Urothelium cell line (cell line): ENCODE measurements around the gene GABRA4.

ENCODE experiments used
- DNase-seq: peaks from one replicate; pipeline ENCODE4 v3.0.0; 2011; ENCODE audit warnings: low spot score, mixed read lengths
- FAIRE-seq: peaks from 2 replicates; lab custom pipeline; 2011; peaks lifted over from hg19 to GRCh38; lab: Jason Lieb, UNC

Gene GABRA4

DNA sequence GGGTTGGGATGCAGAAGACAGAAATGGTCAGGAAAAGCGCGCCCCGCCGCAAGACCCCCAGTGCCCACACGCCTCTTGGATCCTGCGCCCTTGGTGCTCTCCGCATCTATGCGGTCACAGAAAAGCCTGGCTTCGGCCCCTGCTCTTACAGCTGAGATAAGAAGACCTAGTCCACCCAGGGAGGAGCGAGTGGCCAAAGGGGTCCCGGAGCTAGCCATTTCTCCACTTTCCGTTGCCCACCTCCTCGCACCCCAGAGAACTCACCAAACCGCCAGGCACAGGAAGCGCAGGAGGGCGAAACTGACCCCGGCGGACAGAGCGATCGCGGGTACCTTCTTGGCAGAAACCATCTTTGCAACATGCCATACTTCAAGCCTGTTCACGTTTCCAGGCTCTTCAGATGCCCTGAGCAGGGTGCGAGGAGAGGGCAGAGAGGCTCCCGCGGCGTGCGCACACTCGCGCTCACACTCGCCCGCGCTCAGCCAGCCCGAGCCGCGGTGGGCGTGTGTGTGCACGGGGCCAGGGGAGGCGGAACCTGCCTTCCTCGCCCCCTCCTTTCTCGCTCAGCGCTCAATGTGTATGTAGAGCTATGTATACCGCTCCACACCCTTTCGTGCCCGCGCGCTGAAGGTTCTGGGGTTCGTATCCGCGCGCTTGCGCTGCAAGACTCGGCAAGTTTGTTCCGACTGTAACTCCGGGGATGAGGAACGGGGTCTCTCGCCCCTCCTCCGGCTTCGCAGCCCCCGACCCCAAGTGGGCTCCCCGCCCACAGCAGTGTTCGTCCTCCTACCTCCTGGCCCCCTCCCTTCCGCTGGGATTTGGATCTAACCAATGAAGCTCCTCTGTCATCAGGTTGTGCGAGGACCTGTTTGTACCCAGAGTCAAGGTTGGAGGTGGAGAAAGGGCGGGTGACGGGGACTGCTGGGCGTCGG lies at the start of gene GABRA4:
Gene GABRA4, minus strand, starts transcription at position 507 of the 932 bp plus-strand sequence. Its CDS starts 157 bp downstream, at position 350.
- peak; percentile 46 for DNase-seq

DNA sequence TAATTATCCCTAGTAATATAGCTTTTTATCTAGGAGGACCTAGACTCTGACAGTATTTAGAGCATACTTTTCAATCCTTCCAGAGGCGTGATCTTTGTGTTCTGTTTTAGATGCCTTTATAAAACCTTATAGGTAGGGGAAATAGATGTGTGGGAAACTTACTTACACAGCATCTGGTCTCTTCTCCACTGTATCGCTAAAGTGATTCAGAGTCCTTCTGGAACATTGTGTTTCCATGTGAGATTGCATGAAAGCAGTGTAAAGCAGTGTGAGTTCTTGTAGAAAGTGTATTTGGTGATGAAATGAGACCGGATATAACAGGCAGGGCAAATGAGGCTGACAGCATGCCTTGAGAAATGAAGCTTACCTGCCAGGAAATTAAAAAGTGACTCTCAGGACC lies 47.4 kb upstream of the GABRA4 start:
- no peak for FAIRE-seq
- DNase-seq, result no peak

More for the DNA sequence above, at the start of gene GABRA4:
- peak; percentile 74 for FAIRE-seq

- DNase-seq (no peak), FAIRE-seq (no peak)
Observed at GRCh38 chr4:47038263-47038662, 44.9 kb upstream of the GABRA4 start.

DNA sequence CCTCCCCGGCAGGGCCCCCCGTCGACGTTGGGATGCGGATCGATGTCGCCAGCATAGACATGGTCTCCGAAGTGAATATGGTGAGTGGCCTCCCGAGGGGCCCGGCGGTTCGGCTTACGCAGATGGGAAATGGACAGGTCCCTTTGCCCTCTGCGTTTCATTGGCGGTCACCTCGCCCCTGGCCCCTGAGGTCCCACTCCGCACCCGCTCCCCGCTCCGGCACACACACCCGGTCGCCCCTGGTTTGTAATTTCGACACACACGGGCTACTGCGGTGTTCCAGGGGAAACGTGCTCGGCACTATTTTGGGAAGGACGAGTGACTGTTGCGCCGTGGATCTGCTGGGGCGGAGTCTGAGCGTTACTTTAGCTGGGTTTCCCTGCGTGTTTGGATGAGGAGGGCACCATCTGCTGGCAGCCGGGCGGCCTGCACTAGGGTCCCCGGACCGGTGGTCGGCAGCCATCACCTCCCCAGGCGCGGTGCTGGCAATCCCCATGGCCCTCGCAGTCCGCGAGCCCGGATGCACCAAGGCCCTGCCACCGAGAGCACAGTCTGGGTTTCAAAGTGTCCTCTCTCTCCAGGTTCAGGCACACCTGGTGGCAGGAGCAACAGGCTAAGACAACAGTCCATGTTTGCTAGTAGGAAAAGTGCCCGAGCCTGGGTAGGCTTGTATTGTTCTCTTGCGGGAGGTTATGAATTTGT lies 39.2 kb upstream of the GABRA4 start:
- peak; percentile 92 for FAIRE-seq

DNA sequence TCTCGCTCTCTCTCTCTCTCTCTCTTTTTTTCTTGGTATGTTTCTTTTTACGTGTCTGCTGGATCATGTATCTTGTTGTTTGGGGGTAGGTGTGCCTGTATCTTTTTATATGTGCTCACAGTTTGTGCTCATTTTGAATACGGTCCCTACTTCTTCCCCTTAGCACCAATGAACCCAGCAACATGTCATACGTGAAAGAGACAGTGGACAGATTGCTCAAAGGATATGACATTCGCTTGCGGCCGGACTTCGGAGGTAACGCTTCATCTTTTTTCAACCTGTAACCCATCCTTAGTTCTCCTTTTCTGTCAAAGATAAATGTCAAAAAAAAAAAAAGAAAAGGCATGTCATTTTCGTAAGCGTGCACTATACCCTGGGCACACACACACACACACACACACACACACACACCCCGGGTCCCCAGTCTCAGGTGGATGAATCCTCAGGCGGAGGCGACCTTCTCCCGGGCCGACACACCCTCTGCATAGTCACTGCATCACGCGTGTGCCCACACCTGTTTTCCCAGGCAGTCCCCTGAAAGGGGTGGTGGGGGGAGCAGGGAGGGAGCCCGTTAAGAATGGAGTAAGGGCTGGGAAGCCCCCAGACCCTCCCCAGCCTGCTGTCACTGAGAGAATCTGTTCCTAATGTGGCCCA lies 38.5 kb upstream of the GABRA4 start:
- FAIRE-seq, result peak; percentile 48

More for the DNA sequence above, 39.2 kb upstream of the GABRA4 start:
- peak; percentile 87 for DNase-seq

GRCh38 chr4:47031011-47031678 lies 37.8 kb upstream of the GABRA4 start, which contains the start of gene GABRB1:
Gene GABRB1 (plus strand): TSS chr4:47031567.
- FAIRE-seq, result peak; percentile 55

More for the DNA sequence above, 38.5 kb upstream of the GABRA4 start:
- DNase-seq, result peak; percentile 25

DNA sequence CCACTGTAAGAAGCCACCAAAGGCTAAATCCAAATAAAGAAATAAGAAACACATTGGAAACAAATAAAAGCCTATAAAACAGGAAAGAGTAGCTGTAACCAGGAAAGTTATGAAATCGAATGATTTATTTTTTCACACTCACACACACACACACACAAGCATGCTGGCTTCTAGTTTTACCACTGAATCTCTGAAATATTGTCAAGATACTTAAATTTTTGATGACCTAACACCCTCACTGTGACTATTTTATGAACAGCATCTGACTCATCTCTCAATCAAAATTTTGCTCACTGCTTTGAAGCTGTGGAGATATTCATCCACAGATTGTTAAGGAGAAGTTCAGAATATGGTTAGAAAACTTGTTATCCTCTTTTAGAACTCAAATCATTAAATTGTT lies 24.1 kb upstream of the GABRA4 start:
- FAIRE-seq, result no peak
- no peak for DNase-seq

More at GRCh38 chr4:47031011-47031678, 37.8 kb upstream of the GABRA4 start, which contains the start of gene GABRB1:
- DNase-seq, result peak; percentile 72

- DNase-seq (no peak), FAIRE-seq (no peak)
Observed at GRCh38 chr4:47017081-47017480, 23.7 kb upstream of the GABRA4 start.

DNA sequence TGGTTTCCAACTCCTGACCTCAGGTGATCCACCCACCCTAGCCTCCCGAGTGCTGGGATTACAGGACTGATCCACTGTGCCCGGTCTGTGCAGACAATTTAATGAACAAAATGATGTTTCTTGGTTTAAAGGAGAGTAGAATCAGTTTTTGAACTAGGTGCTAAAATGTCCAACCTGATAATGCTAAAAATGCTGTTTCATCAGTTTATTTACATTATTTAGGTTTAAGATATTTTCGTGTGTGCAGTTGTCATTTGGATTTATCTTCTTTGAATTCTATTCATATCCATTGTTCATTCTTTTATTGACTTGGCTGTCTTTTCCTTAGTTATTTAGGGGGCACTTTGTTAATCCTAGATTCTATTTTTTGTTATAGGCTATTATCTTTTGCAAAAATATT lies 20.0 kb upstream of the GABRA4 start:
- DNase-seq (no peak), FAIRE-seq (no peak)

DNA sequence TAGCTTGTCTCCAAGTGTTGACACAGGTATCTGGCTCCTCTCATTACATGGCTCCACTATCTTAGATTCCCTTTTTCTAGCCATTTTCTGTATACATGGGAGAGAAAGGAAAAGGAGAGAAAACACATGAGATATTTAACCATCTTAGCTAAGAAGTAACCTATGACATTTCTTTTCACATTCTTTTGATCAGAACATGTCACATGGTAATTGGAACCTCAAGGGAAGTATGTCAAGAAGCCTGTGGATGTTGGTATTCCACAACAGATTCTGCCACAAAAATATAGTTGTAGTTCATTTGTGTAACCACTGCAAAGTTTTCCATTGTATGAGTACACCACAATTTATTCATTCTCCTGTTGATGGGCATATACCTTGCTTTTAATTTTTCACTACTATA lies 19.3 kb upstream of the GABRA4 start:
- DNase-seq (no peak), FAIRE-seq (no peak)

DNA sequence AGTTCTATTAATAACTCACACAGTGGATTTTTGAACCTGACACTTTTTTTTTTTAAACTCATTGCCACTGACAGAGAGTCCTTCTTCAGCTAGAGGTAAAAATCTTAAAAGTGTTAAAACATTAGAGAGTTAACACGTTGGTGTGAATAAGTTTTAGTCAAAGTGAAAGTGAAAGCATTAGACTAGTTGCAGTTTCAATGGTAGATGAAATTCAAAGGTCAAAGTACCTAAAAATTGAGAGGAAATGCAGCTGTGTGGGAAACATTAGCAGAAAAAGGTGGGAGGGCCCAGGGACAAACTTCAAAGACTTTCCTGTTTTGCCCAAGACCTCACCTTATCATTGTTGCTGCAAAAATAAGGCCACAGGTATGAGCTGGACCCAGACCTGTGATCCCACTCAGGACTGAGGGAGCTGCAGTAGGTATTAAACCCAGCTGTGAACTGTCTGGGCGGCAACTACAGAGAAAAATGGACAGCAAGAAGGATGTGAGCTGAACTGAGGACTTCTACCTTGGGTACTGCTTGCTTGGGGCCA lies 17.6 kb upstream of the GABRA4 start:
- DNase-seq (no peak), FAIRE-seq (no peak)

- no peak for FAIRE-seq
Observed at GRCh38 chr4:47010347-47010911, 17.0 kb upstream of the GABRA4 start.

DNA sequence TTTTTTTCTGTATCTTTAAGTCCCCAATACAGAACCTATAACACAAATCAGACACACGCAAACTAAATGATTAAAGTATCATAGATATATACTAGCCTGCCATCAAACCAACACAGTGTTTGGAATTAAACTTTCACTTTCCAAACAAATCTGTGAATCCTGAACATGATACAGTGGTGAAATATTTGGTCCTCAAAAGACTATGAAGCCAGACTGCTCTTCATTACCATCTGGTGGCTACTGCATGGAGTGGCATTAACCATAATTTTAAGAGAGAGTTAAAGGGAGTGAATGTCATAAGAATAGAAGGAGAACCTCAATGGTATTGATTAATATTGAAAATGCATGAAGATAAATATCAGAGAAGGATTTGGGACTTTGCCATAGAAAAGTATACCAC lies 9.2 kb upstream of the GABRA4 start:
- DNase-seq (peak; percentile 30), FAIRE-seq (no peak)

More at GRCh38 chr4:47010347-47010911, 17.0 kb upstream of the GABRA4 start:
- no peak for DNase-seq

GRCh38 chr4:47000406-47000805 lies 7.0 kb upstream of the GABRA4 start:
- DNase-seq (no peak), FAIRE-seq (no peak)

DNA sequence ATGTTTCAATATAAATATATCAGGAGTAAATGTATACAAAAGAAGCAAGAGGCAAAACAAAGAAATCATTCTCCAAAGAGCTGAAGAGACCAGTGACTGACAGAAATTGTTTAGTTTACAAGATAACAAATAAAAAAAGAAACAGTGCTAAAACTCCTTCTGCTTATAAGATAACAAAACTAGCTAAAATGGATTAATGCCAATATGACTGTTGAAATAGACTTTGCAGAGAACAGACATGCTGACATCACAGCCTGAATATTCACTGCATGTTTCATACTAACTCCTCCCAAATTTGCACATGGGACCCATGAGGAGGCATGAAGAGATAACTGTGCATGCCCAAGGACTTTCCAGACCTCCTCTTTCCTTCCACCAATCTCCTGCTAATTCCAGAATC lies 6.2 kb upstream of the GABRA4 start:
- DNase-seq, result no peak
- FAIRE-seq, result no peak

DNA sequence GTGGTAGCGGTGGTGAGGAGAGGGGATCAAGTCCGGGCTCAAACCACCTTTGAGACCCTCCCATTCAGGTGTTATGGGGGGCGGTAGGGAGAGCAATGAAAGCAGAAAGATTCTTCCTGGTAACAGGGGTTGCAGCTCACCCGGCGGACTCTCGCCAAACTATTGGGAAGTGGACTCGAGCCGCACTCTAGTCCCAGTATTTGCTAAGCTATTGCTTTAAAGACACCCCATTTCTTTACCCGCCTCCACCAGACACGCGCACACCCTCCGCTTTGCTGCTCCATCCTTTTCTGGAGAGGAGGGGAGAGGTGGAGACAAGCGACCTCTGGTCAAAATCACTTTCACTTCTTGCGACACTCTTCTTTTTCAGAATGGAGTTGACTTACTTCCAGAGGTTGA lies 625 bp upstream of the GABRA4 start:
- DNase-seq (peak; percentile 21), FAIRE-seq (no peak)

GRCh38 chr4:46992338-46992737 lies 1.0 kb downstream of the GABRA4 start:
- DNase-seq (no peak), FAIRE-seq (no peak)

DNA sequence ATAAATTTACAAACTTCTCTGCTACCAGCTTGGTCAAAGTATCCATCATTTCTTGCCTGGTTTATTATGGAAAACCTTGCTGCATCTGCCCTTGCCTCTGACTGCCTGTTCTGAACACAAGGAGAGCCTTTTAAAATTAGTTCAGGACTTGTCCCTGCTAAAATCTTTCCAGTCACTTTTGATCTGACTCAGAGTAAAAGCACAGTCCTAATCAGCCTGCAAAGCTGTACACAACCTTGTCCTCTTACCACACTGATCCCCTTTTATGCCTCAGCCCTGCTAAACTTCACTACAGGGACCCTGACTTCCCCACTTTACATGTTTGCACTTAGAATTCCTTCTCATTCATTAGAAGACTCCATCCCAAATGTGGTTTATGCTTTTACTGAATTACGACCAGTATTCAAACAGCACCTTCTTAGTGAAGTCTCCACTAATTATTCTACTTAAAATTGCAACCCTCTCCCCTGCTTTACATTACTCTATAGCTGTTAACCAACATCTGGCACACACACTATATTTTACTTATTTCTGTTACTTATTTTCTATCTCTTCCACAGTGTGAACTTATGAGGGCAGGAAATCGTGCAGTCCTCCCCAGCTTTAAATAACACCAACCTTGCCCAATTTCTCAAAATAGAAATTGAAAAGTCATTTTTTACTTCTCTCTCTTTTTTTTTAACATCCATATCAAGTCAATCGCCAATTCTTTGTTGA lies 6.3 kb downstream of the GABRA4 start:
- FAIRE-seq, result no peak
- no peak for DNase-seq

- DNase-seq (no peak), FAIRE-seq (no peak)
Observed at GRCh38 chr4:46984781-46985180, 8.6 kb downstream of the GABRA4 start.
